Measurements from ENCODE around the gene KCTD17. TPM values are rescaled to one million over a fixed set of nuclear protein-coding genes. Genes with fewer than 3 reads are reported as not detected.

KCTD17 gene
- total RNA-seq, 2 experiments from 2014 or later: 17.3 to 17.9 TPM

DNA sequence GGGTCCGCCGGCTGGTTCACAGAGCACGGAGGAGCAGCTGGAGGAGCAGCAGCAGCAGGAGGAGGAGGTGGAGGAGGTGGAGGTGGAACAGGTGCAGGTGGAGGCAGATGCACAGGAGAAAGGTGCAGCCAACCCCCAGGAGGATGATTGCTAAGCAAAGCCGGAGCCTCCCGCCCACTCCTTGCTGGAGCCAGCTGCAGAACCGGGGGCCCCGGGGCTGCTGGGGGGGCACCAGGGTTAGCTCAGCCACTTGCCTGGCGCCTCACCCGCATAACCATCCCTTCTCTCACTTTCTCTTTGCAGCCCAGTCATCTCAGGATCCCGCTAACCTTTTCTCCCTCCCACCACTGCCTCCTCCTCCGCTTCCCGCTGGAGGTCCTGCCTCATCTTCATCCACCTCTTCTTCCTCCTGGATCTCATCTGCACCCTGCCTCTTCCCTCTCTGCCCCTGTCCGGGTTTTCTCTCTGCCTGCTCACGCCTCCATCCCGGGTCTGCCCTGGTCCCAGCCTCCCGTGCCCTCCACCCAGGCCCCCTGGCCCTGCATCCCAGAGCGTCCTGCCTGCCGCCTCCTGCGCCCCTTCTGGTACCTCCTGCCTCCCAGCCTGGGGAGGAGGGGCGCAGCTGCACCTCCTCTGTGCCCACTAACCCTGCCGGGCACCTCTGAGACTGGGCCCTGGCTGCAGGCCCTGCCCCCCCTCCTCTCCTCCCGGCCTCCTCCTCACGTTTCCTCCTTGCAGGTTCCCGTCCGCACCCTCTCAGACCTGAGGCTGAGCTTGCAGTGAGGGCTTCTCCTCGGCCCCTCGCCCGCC lies 9.5 kb downstream of the KCTD17 start:
- peaks cover 21% of the 10 kb centered on the region for H3K4me1 ChIP-seq (ENCODE audit: insufficient read depth, low read length)
- DNase-seq (no peak), ATAC-seq (ENCODE audit: poor library complexity) (no peak)
- no peak overlapping the region for H3K27ac ChIP-seq (ENCODE audit: low read depth in 1 of 2, low read length in 2 of 2)
- ChIA-PET CTCF (interaction anchor here (1.2 kb wide), 1 partner anchor 198 kb away, joined by 3 read pairs; no protein-coding TSS in a partner anchor), POLR2A (no interaction called here)
- no peaks in the 10 kb centered on the region for H3K9me3 ChIP-seq (ENCODE audit: control insufficient read depth in 1 of 2, insufficient read depth in 1 of 2, low read length in 2 of 2)
- no peak overlapping the region for H3K4me3 ChIP-seq (ENCODE audit: low read length)
- peaks cover 6% of the 10 kb centered on the region for H3K4me1 Mint-ChIP-seq (ENCODE audit: low read depth)
- TF ChIP-seq, protein P1, sequence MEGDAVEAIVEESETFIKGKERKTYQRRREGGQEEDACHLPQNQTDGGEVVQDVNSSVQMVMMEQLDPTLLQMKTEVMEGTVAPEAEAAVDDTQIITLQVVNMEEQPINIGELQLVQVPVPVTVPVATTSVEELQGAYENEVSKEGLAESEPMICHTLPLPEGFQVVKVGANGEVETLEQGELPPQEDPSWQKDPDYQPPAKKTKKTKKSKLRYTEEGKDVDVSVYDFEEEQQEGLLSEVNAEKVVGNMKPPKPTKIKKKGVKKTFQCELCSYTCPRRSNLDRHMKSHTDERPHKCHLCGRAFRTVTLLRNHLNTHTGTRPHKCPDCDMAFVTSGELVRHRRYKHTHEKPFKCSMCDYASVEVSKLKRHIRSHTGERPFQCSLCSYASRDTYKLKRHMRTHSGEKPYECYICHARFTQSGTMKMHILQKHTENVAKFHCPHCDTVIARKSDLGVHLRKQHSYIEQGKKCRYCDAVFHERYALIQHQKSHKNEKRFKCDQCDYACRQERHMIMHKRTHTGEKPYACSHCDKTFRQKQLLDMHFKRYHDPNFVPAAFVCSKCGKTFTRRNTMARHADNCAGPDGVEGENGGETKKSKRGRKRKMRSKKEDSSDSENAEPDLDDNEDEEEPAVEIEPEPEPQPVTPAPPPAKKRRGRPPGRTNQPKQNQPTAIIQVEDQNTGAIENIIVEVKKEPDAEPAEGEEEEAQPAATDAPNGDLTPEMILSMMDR (IDR thresholded peaks at IDR 0.05): no peak
- no peaks in the 10 kb centered on the region for H3K27me3 Mint-ChIP-seq
- H3K36me3 ChIP-seq (ENCODE audit: insufficient read depth, low read length): peaks cover 28% of the 10 kb centered on the region
- intact Hi-C loops (cut with DNase I, micrococcal nuclease): no loop called here
- no peaks in the 10 kb centered on the region for H3K9me3 Mint-ChIP-seq
- H3K36me3 Mint-ChIP-seq (ENCODE audit: low read depth): peaks cover 19% of the 10 kb centered on the region
- H3K4me3 Mint-ChIP-seq: no peak overlapping the region
- H3K27me3 ChIP-seq (ENCODE audit: control insufficient read depth in 1 of 2, insufficient read depth in 2 of 2, low read length in 2 of 2): no peaks in the 10 kb centered on the region
- no peak overlapping the region for H3K27ac Mint-ChIP-seq

DNA sequence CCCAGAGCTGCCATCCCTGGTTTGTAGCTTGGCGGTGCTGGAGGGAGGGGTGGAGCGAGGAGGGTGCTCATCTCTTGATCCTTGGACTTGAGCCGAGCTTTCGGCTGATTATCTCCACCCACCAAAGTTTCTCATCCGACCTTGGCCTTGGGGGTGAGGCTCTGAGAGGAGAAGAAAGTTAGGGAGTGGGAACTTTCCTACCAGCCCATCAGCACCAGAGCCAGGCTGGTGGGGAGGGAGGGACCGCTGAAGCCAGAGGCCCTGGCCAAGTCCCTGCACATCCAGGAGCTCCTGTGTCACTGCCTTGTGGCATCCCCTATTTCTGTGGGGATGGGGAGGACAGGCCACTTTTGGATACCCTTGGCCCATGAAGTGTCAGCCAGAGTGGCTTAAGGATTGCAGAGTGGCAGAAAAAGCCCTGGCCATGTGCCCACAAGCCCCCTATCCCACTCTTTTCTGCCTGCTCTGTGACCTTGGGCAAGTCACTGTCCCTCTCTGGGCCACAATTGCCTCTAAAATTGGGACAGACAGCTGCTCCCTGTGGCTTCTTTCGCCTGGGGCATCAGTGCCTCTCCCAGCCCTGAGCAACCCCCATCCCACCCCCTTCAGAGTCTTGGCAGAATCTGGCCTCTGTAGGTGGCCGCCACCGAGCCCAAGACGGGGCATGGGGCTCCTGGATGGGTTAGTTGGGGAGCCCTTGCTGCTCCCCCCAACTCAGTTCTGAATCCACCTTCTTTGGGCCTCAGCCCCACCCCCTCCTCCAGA lies 10.3 kb downstream of the KCTD17 start:
- peaks cover 6% of the 10 kb centered on the region for H3K4me1 Mint-ChIP-seq (ENCODE audit: low read depth)
- Histone ChIP-seq H3K36me3 (ENCODE audit: insufficient read depth, low read length) (peaks cover 24% of the 10 kb centered on the region), H3K4me1 (ENCODE audit: insufficient read depth, low read length) (peaks cover 21% of the 10 kb centered on the region), H3K27ac (ENCODE audit: low read depth in 1 of 2, low read length in 2 of 2) (no peak overlapping the region), H3K4me3 (ENCODE audit: low read length) (no peak overlapping the region), H3K27me3 (ENCODE audit: control insufficient read depth in 1 of 2, insufficient read depth in 2 of 2, low read length in 2 of 2) (no peaks in the 10 kb centered on the region), H3K9me3 (ENCODE audit: control insufficient read depth in 1 of 2, insufficient read depth in 1 of 2, low read length in 2 of 2) (no peaks in the 10 kb centered on the region)
- ChIA-PET CTCF (interaction anchor here (1.2 kb wide), 1 partner anchor 198 kb away, joined by 3 read pairs; no protein-coding TSS in a partner anchor), POLR2A (no interaction called here)
- H3K4me3 Mint-ChIP-seq: no peak overlapping the region
- peaks cover 15% of the 10 kb centered on the region for H3K36me3 Mint-ChIP-seq (ENCODE audit: low read depth)
- TF ChIP-seq, protein P1 (IDR thresholded peaks at IDR 0.05): no peak
- no peak overlapping the region for H3K27ac Mint-ChIP-seq
- ATAC-seq (ENCODE audit: poor library complexity) (no peak), DNase-seq (no peak)
- no peaks in the 10 kb centered on the region for H3K27me3 Mint-ChIP-seq
- intact Hi-C loops (cut with DNase I, micrococcal nuclease): no loop called here
- H3K9me3 Mint-ChIP-seq: no peaks in the 10 kb centered on the region

DNA sequence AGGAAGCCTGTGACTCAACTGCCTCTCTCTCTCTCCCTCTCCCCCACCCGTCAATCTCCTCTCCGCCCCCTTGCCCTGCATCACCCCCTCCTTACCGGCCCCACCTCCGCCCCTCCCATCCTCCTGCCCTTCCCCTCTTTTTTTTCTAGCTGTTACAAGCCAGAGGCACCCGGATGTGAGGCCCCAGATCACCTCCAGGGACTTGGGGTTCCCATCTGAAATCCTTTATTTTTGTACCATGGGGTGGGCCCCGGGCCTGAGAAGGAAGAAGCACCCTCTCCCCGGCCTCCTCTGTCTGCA lies 10.8 kb downstream of the KCTD17 start:
- Histone ChIP-seq H3K36me3 (ENCODE audit: insufficient read depth, low read length) (peaks cover 19% of the 10 kb centered on the region), H3K9me3 (ENCODE audit: control insufficient read depth in 1 of 2, insufficient read depth in 1 of 2, low read length in 2 of 2) (no peaks in the 10 kb centered on the region), H3K4me3 (ENCODE audit: low read length) (no peak overlapping the region), H3K4me1 (ENCODE audit: insufficient read depth, low read length) (peaks cover 21% of the 10 kb centered on the region), H3K27ac (ENCODE audit: low read depth in 1 of 2, low read length in 2 of 2) (no peak overlapping the region), H3K27me3 (ENCODE audit: control insufficient read depth in 1 of 2, insufficient read depth in 2 of 2, low read length in 2 of 2) (no peaks in the 10 kb centered on the region)
- TF ChIP-seq, protein P1 (IDR thresholded peaks at IDR 0.05): no peak
- Mint-ChIP-seq H3K27me3 (no peaks in the 10 kb centered on the region), H3K36me3 (ENCODE audit: low read depth) (peaks cover 12% of the 10 kb centered on the region), H3K4me3 (no peak overlapping the region), H3K4me1 (ENCODE audit: low read depth) (peaks cover 6% of the 10 kb centered on the region), H3K27ac (no peak overlapping the region), H3K9me3 (no peaks in the 10 kb centered on the region)
- intact Hi-C loops (cut with DNase I, micrococcal nuclease): no loop called here
- ChIA-PET CTCF (no interaction called here), POLR2A (no interaction called here)
- DNase-seq (no peak), ATAC-seq (ENCODE audit: poor library complexity) (no peak)
